HG03280 (cell line): ENCODE results near the gene ZMYM2.
"Not testable (repeated sequence)": the region's sequence is repeated elsewhere in the genome, so short reads cannot be mapped to it uniquely, and the experiment has no call there.

Experiments
- ATAC-seq: cut with Tn5 transposase; IDR thresholded peaks from one replicate; pipeline ENCODE4 v1.9.1; 2021; ENCODE audit warnings: mild to moderate bottlenecking, moderate library complexity; ENCODE audit not compliant: unreplicated experiment

The ZMYM2 gene

GRCh38 chr13:19958155-19959111 lies at the start of gene ZMYM2:
ZMYM2 (plus strand) TSS chr13:19958727; CDS start chr13:19993073, 34,346 bp downstream.
- peak; percentile 83 for ATAC-seq

DNA sequence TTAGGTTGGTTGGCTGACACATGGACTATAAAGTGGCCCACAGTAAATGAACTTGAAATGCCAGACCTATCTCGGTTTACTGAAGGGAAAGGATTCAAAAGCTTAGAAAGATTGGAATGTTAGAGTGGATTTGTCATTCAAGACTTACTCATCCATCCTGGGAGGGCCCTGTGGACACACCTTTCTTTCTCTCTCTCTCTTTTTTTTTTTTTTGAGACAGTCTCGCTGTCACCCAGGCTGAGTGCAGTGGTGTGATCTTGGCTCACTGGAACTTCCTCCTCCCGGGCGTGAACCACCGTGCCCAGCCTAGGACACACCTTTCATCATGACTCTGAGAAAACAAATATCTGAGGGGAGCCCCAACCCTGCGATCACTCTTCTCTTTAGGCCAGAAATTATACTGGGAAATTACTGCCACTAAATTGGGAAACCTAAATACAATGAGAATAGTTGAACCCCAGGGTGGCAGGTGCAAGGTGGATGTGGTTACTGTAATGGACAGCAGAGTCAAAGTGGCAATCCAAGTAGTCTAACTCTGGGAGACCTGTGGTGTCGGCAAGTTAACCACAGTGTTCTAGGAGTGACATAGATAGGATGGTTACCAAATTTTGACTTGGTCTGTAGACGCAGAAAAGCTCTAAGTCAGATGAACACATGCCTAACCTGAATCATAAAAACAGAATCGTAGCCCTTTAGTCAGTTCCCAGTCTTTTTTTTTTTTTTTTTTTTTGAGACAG lies 48.0 kb upstream of the ZMYM2 start:
- ATAC-seq = no peak

- ATAC-seq = no peak
Observed at GRCh38 chr13:19927117-19927748, 31.3 kb upstream of the ZMYM2 start.

DNA sequence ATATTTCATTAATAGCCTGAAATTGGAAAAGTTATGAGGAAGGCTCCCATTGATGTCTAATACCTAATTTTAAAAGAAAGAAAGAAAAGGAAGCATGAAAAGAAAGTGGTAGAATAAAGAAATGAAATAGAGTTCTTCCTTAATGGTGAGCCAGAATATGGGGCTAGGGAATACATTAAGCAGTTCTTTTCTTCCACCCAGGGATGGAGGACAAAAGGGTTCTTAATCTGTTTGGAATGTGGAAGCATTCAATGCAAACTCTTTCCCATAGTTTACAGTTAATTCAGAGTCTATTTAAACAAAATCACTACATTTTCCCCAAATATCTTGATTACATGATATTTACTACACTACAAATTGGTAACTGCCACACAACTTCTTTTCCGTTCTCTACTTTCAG lies 18.4 kb upstream of the ZMYM2 start:
- ATAC-seq = no peak

DNA sequence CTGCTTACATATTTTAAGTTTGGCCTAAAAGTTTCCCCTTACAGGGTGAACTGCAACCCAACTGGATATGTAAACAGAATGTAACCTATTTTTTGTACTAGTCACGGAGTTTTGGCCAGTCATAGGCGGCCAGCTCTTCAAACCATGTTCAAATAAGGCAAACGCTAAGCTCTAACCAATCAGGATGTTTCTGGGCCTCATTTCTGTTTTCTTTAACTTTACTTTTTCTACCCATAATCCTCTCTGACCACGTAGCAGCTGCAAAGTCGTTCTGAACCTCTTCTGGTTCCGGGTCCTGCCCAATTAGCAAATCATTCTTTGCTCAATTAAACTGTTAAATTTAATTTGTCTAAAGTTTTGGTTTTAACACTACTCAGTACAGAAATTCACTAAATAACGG lies 8.2 kb upstream of the ZMYM2 start:
- no peak for ATAC-seq

DNA sequence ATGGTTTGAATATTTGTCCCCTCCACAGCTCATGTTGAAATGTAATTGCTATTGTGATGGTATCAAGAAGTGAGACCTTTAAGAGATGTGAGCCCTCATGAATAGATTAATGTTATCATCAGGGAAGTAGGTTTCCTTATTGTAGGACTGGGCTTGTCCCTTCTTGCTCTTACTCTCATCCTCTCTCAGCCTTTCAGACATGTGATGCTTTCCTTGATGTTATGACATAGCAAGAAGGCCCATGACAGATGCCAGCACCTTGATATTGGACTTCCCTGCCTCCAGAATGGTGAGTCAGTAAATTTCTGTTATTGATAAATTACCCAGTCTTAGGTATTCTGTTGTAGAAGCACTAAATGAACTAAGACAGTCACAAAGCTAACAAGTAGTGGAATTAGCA lies 5.7 kb upstream of the ZMYM2 start:
- no peak for ATAC-seq

DNA sequence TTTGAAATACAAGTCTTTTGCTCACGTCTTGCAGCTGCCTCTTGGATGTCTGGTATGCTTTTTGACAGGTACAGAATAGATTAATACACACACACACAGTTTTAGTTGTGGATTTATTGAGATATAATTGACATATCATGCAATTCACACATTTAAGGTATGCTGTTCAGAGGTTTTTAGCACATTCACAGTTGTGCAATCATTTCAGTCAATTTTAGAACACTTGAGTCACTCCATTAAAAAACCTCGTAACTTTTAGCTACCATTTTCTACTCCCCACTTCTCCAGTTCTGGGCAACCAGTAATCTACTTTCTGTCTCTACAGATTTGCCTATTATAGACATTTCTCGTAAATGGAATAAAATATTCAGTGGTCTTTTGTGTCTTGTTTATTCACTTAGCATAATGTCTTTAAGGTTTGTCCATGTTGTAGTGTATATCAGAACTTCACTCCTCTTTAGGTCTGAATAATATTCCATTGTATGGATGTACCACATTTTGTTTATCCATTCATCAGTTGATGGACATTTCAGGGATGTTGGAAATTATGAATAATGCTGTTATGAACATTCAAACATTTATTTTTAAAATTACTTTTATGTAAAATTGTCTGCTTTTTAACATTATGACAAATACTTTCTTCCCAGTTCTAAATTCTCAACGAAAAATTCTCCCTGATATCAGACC lies 2.5 kb upstream of the ZMYM2 start:
- ATAC-seq = no peak

DNA sequence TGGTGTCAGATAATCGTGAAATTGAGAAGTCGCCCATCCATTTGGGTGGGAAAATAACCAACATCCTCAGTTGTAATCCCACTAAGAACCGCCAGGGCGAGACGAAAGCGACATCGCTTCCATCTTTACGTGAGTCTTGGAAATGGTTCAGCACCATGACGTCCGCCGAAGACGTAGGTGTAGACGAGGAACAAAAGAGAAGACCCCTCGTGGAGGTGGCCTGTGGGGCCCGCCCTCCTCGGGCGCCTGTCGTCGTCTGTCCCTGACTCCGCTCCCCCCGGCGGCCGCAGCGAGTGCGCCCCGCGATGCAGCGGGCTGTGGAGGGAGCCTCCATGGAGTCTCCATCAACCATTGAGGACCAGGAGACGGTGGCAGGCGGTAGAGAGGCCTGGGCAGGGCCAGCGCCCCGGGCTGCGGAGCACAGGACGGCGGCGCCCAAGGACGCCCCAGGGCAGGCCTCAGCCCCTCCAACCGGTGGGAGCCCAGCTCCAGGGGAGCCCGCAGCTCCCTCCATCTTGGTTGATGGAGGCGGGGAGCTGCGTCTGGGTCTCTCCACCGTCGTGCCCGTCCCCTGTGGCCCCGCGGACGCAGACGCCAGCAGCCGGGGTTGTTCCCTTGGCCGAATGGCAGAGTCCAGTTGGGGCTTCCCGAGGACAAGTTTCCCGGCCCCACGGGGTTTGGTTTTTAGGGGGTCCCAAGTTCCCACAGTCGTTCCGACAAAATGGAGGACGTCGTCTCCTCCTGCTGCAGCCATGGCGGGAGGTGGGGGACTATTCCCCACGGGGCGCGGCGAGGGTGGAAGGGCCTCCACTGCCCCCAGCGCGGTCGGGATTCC lies 990 bp upstream of the ZMYM2 start:
- peak; percentile 2 for ATAC-seq

DNA sequence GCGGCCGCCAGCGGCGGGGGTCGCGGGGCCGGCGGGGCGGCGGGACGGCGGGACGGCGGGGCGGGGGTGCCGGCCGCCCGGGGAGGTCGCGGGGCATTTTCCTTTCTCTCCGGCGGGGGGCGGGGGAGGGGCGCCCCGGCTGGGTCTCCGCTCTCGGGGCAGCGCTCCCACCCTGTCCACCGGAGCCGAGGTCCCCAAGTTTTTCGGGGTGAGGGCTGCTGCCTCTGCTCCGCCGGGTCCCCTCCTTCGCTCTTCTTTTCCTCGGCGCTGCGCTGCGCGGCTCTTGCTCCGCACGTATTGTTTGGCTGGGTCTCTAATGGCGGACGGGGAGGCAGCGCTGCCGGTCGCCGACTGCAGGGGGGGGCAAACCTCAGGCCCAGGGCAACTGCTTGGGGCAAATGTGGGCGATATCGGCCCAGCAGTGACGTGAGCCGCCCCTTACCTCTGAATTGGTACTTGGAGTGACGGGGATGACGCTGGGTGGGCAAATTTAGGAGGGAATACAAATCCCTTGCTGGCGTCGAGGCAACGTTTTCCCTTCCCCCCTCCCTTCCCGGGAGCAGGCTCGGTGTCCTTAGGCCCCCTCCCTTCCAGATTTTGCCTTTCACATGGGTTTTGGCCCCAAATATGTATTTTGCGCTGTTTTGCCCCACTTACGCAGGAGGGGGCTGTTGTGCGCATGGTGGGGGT lies 759 bp downstream of the ZMYM2 start:
- ATAC-seq = peak; percentile 7

GRCh38 chr13:19959831-19960652 lies 1.5 kb downstream of the ZMYM2 start:
- peak; percentile 39 for ATAC-seq

- no peak for ATAC-seq
Observed at GRCh38 chr13:19960653-19960976, 2.1 kb downstream of the ZMYM2 start.

GRCh38 chr13:19961489-19961888 lies 3.0 kb downstream of the ZMYM2 start:
- ATAC-seq = no peak

GRCh38 chr13:19961924-19962323 lies 3.4 kb downstream of the ZMYM2 start:
- no peak for ATAC-seq

- ATAC-seq = no peak
Observed at GRCh38 chr13:19962894-19963293, 4.4 kb downstream of the ZMYM2 start.

- no peak for ATAC-seq
Observed at GRCh38 chr13:19967621-19968020, 9.1 kb downstream of the ZMYM2 start.

GRCh38 chr13:19974498-19975009 lies 16.0 kb downstream of the ZMYM2 start:
- not testable (repeated sequence) for ATAC-seq

GRCh38 chr13:19978831-19979437 lies 20.4 kb downstream of the ZMYM2 start:
- no peak for ATAC-seq

DNA sequence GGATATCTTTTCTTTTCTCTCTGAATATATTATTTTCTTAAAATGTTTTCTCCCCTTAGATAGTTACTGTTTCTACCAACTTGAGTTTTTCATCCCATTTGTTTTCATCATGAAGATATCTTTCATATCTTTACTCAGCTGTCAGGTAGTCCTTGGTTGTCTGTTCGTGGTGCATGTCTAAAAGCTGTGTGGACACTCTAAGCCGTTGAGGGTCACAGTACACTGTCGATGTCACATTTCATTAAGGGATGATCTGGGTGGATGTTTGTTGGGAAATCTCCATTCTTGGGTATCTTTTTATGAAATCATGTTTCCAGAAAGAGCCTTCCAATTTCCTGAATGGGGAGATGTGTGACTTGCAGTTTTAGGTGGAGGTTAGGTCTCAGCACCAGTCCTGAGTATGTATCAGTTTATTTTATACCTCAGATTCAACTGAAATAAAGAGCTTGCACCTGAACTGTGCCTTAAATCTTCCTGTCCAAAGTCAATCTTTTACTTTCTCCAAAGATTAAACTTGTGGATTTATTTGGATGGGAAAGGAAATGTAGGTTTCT lies 23.2 kb downstream of the ZMYM2 start:
- no peak for ATAC-seq
